CD4-positive, alpha-beta T cell (primary cell): ENCODE results near the gene RPL15. TPM values are rescaled to one million over a fixed set of nuclear protein-coding genes. Genes with fewer than 3 reads are reported as not detected.

Experiments used
- ATAC-seq: fragments of 200-7000 bp; cut with Tn5 transposase; one replicate; pipeline ENCODE4 v1.10.0; 2022; ENCODE audit warnings: mild to moderate bottlenecking; ENCODE audit not compliant: poor library complexity
- CTCF ChIA-PET: fragments of 350-600 bp; sonication (Branson Sonifier 250); formaldehyde crosslinking; loops from one replicate; lab custom pipeline; 2021; ENCODE audit warnings: antibody characterized with exemption, inconsistent platforms; lab: Charles Lee
- POLR2A ChIA-PET: fragments of 350-600 bp; sonication (Branson Sonifier 250); formaldehyde crosslinking; loops from one replicate; lab custom pipeline; 2021; ENCODE audit warnings: antibody characterized with exemption, inconsistent platforms; lab: Charles Lee
- DNase-seq, 14 experiments: peaks; one replicate each; pipeline ENCODE4 v3.0.0-alpha.2; 2013 to 2020; ENCODE audit warnings: mixed read lengths in 2 of 14
- H3K27ac ChIP-seq, 2 donors: one replicate each; pipeline versions ENCODE4 v1.5.1 to v1.7.0; 2013; ENCODE audit warnings: low read length in 2 of 2, low read depth in 1 of 2, mild to moderate bottlenecking in 1 of 2
- H3K27me3 ChIP-seq, 2 experiments: 1 replicate in 1 of 2; 2 replicates in 1 of 2; pipeline versions ENCODE4 v1.6.1 to v1.7.0; 2013; ENCODE audit warnings: low read length in 2 of 2, control low read depth in 1 of 2, mild to moderate bottlenecking in 1 of 2, moderate library complexity in 1 of 2; ENCODE audit not compliant: insufficient read depth in 2 of 2, control insufficient read depth in 1 of 2
- H3K36me3 ChIP-seq: one replicate; pipeline ENCODE4 v1.6.1; 2013; ENCODE audit warnings: low read length, control low read depth; ENCODE audit not compliant: insufficient read depth
- H3K4me1 ChIP-seq: one replicate; pipeline ENCODE4 v1.6.1; 2013; ENCODE audit warnings: low read length, control low read depth; ENCODE audit not compliant: insufficient read depth
- H3K4me3 ChIP-seq: one replicate; pipeline ENCODE4 v1.5.1; 2013; ENCODE audit warnings: mild to moderate bottlenecking, low read length, moderate library complexity
- H3K9me3 ChIP-seq, 2 experiments: 1 replicate in 1 of 2; 2 replicates in 1 of 2; pipeline versions ENCODE4 v1.6.1 to v1.7.0; 2013; ENCODE audit warnings: low read length in 2 of 2, mild to moderate bottlenecking in 2 of 2, control low read depth in 1 of 2, moderate library complexity in 1 of 2; ENCODE audit not compliant: control insufficient read depth in 1 of 2, insufficient read depth in 1 of 2
- H3K27ac Mint-ChIP-seq: one replicate; pipeline ENCODE4 v1.8.0; 2020; ENCODE audit warnings: mixed read lengths
- H3K27me3 Mint-ChIP-seq: one replicate; pipeline ENCODE4 v1.8.0; 2021; ENCODE audit warnings: mixed read lengths
- H3K36me3 Mint-ChIP-seq: one replicate; pipeline ENCODE4 v1.8.0; 2021; ENCODE audit warnings: low read depth, mixed read lengths
- H3K4me1 Mint-ChIP-seq: one replicate; pipeline ENCODE4 v1.8.0; 2021; ENCODE audit warnings: low read depth, mixed read lengths
- H3K4me3 Mint-ChIP-seq: one replicate; pipeline ENCODE4 v1.8.0; 2020; ENCODE audit warnings: mild to moderate bottlenecking, mixed read lengths
- H3K9me3 Mint-ChIP-seq: one replicate; pipeline ENCODE4 v1.8.0; 2020; ENCODE audit warnings: mixed read lengths
- CTCF ChIP-seq: fragments of 200-600 bp; IDR thresholded peaks from one replicate; pipeline ENCODE4 v1.8.0; 2022; ENCODE audit warnings: antibody characterized with exemption, mild to moderate bottlenecking
- intact Hi-C, 2 experiments: fragments of 100-400 bp; cut with DNase I in 1 of 2; cut with micrococcal nuclease in 1 of 2; formaldehyde crosslinking; loops; one replicate each; pipeline versions ENCODE4 v1.15.1 to v1.9.0; 2023 to 2025; cut with DNase I, micrococcal nuclease
- total RNA-seq, 174 experiments: library from RNA in 2 of 174; stranded (reverse) in 2 of 174; gene quantifications; one replicate each; pipeline ENCODE4 v1.2.3 and lab custom pipeline; 2021 to 2026

RPL15 gene
- total RNA-seq, 2 experiments from 2014 or later: 2,331 to 2,343 TPM

- intact Hi-C loops: loop anchor here (1.0 to 10.0 kb wide), 4 partner anchors 55 to 1851 kb away; partner anchors contain the start of genes OXSM (in 1 of the 2), UBE2E1 (in 1 of the 2) and UBE2E2 (in 1 of the 2)
- Histone ChIP-seq H3K27me3 (no peaks in the 10 kb centered on the region), H3K27ac (no peak overlapping the region), H3K4me1 (peaks cover 22% of the 10 kb centered on the region), H3K4me3 (peak overlapping the region; percentile 77), H3K36me3 (peaks cover 6% of the 10 kb centered on the region), H3K9me3 (no peaks in the 10 kb centered on the region)
- H3K4me3 Mint-ChIP-seq: peak overlapping the region; percentile 95
- no peaks in the 10 kb centered on the region for H3K9me3 Mint-ChIP-seq
- H3K27me3 Mint-ChIP-seq: no peaks in the 10 kb centered on the region
- peak in 2 of 14 experiments; percentile 35 to 38 for DNase-seq
- POLR2A ChIA-PET: interaction anchor here (0.6 to 2.0 kb wide), 5 partner anchors 20 to 615 kb away, joined by 3 to 63 read pairs (median 4); partner anchors contain the start of genes NKIRAS1 and RPL15
- CTCF ChIA-PET: no interaction called here
- no peak for ATAC-seq
- peak overlapping the region; percentile 96 for H3K27ac Mint-ChIP-seq
- peaks cover 40% of the 10 kb centered on the region for H3K4me1 Mint-ChIP-seq
- TF ChIP-seq CTCF: no peak
- H3K36me3 Mint-ChIP-seq: peaks cover 19% of the 10 kb centered on the region
These were observed 27.3 kb downstream of the RPL15 start for GRCh38 chr3:23944007-23944783.

GRCh38 chr3:23944861-23945662 lies 28.1 kb downstream of the RPL15 start, which contains the start of gene NR1D2:
Gene NR1D2, plus strand, starts transcription at chr3:23945286. Its CDS starts 293 bp downstream, at chr3:23945579.
- H3K4me1 Mint-ChIP-seq: peaks cover 48% of the 10 kb centered on the region
- peak within 1 kb of the TSS; percentile 78 to 92 for H3K27ac ChIP-seq
- H3K36me3 ChIP-seq: peaks cover 6% of the 10 kb centered on the region
- H3K9me3 ChIP-seq: no peaks in the 10 kb centered on the region
- H3K27me3 Mint-ChIP-seq: no peaks in the 10 kb centered on the region
- ChIA-PET POLR2A (interaction anchor here (1.0 to 6.6 kb wide), 4 partner anchors 21 to 136 kb away, joined by 4 to 95 read pairs (median 34); partner anchors contain the start of genes NKIRAS1 and RPL15), CTCF (no interaction called here)
- H3K4me3 Mint-ChIP-seq: peak within 1 kb of the TSS; percentile 95
- intact Hi-C loops: loop anchor here (1.0 to 10.0 kb wide), 6 partner anchors 28 to 1850 kb away; partner anchors contain the start of genes RPL15 (in 2 of the 2), UBE2E1 (in 2 of the 2), OXSM (in 1 of the 2) and UBE2E2 (in 1 of the 2)
- DNase-seq (peak; percentile 66 to 94 (median 80)), ATAC-seq (peak; percentile 48)
- H3K36me3 Mint-ChIP-seq: peaks cover 19% of the 10 kb centered on the region
- no peaks in the 10 kb centered on the region for H3K9me3 Mint-ChIP-seq
- peak within 1 kb of the TSS; percentile 95 for H3K4me3 ChIP-seq
- peaks cover 31% of the 10 kb centered on the region for H3K4me1 ChIP-seq
- H3K27me3 ChIP-seq: no peaks in the 10 kb centered on the region
- no peak for TF ChIP-seq CTCF
- peak within 1 kb of the TSS; percentile 96 for H3K27ac Mint-ChIP-seq

GRCh38 chr3:23945663-23945912 lies 28.7 kb downstream of the RPL15 start:
- CTCF ChIA-PET: no interaction called here

More at GRCh38 chr3:23945663-23945912, 28.7 kb downstream of the RPL15 start:
- POLR2A ChIA-PET: interaction anchor here (1.1 to 6.6 kb wide), 3 partner anchors 25 to 47 kb away, joined by 3 to 95 read pairs (median 5); partner anchors contain the start of genes NKIRAS1 and RPL15
- Histone ChIP-seq H3K4me1 (peaks cover 32% of the 10 kb centered on the region), H3K9me3 (no peaks in the 10 kb centered on the region), H3K36me3 (peaks cover 6% of the 10 kb centered on the region), H3K4me3 (peak overlapping the region; percentile 34), H3K27ac (peak overlapping the region; percentile 74 to 78), H3K27me3 (no peaks in the 10 kb centered on the region)
- Mint-ChIP-seq H3K9me3 (no peaks in the 10 kb centered on the region), H3K27me3 (no peaks in the 10 kb centered on the region), H3K27ac (peak overlapping the region; percentile 92), H3K4me1 (peaks cover 54% of the 10 kb centered on the region), H3K36me3 (peaks cover 19% of the 10 kb centered on the region), H3K4me3 (peak overlapping the region; percentile 81)
- ATAC-seq: no peak
- intact Hi-C loops: loop anchor here (1.0 to 10.0 kb wide), 5 partner anchors 28 to 1849 kb away; partner anchors contain the start of genes RPL15 (in 2 of the 2), OXSM (in 1 of the 2), UBE2E1 (in 1 of the 2) and UBE2E2 (in 1 of the 2)
- no peak for TF ChIP-seq CTCF
- no peak for DNase-seq
